ENCODE results near the gene STPG3. TPM values are rescaled to one million over a fixed set of nuclear protein-coding genes. Genes with fewer than 3 reads are reported as not detected.

The STPG3 gene
- total and polyA plus RNA-seq, 5 donors from 2014 or later, result not detected

DNA sequence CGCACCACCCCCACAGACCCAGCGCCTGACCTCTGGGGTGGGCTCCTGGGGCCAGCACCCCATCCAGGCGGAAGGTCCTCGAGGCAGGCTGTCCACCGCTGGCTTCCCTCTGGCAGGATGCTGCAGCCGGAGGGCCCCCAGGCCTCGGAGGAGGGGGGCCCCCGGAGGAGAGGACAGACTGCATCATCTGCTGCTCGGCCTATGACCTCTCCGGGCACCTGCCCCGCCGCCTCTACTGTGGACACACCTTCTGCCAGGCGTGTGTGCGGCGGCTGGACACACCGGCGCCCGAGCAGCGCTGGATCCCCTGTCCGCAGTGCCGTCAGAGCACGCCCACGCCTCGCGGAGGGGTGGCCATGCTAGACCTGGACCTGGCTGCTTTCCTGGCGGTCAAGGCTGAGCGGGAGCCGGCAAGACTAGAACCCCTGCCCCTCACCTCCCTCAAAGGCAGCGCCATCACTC lies 22.5 kb upstream of the STPG3 start:
- Mint-ChIP-seq H3K4me3 (no peak overlapping the region), H3K27ac (no peak overlapping the region), H3K27me3 (peaks cover 5% of the 10 kb centered on the region), H3K36me3 (no peaks in the 10 kb centered on the region), H3K9me3 (no peaks in the 10 kb centered on the region), H3K4me1 (peaks cover 0 to 8% (median 5%) of the 10 kb centered on the region in 4 donors)
- H3K4me3 ChIP-seq (ENCODE audit: low read depth, low read length), result no peak overlapping the region
- peaks cover 10% of the 10 kb centered on the region for H3K4me1 ChIP-seq (ENCODE audit: control insufficient read depth, insufficient read depth, low read length, poor library complexity, severe bottlenecking)
- H3K9me3 ChIP-seq (ENCODE audit: control insufficient read depth in 2 of 2, low read length in 2 of 2), result no peaks in the 10 kb centered on the region
- H3K27ac ChIP-seq (ENCODE audit: insufficient read depth, low read length, poor library complexity, severe bottlenecking), result no peak overlapping the region
- DNase-seq (no peak), ATAC-seq (ENCODE audit: low read depth in 2 of 2) (no peak)
- no peaks in the 10 kb centered on the region for H3K27me3 ChIP-seq (ENCODE audit: control insufficient read depth, insufficient read depth, low read length)
- no peaks in the 10 kb centered on the region for H3K36me3 ChIP-seq (ENCODE audit: control insufficient read depth, insufficient read depth, low read length)

DNA sequence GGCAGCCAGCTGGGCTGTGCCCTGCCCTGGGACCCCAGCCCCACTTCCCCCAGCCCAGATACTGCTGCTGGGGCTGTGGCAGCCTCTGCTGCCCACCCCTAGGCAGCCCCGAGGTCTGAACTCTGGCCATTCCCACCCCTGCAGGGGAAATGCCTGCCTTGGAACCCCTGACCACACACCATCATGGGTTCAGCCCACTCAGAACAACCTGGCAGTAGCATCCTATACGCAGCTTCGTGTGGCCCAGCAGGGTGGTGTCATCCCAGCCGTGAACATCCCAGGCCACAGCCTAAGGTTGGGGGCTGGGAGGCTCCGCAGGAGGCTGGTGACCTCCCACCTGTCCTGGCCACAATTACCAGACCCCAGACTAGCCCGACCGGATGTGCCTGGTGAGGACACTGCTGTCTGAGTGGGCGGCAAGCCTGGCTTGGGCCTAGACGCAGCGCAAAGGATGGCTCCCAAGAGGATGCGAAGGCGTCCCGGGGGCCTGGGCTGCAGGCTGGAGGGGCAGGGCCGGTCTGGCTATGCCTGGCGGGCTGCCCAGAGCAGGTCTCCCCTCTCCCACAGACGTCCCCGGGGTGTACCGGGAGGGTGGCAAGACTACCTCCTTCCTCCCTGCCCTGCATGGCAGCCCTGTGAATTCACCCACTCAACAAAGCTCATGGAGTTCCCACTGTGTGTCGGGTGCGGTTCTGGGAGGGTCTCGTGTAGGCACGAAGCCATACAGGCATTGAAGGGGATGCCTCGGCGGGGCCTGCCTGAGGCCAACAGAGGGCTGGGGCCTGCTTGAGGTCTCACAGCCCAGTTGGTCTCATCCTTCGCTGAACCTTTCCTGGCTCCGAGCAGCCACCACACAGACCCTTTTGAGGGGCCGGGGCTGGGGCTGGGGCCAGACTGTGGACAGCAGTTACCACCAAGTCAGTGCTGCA lies 21.9 kb upstream of the STPG3 start:
- Mint-ChIP-seq H3K4me3 (no peak overlapping the region), H3K27me3 (peaks cover 5% of the 10 kb centered on the region), H3K4me1 (peaks cover 0 to 6% (median 3%) of the 10 kb centered on the region in 4 donors), H3K9me3 (no peaks in the 10 kb centered on the region), H3K27ac (no peak overlapping the region), H3K36me3 (no peaks in the 10 kb centered on the region)
- DNase-seq (no peak), ATAC-seq (ENCODE audit: low read depth in 2 of 2) (no peak)
- Histone ChIP-seq H3K36me3 (ENCODE audit: control insufficient read depth, insufficient read depth, low read length) (no peaks in the 10 kb centered on the region), H3K27ac (ENCODE audit: insufficient read depth, low read length, poor library complexity, severe bottlenecking) (no peak overlapping the region), H3K9me3 (ENCODE audit: control insufficient read depth in 2 of 2, low read length in 2 of 2) (no peaks in the 10 kb centered on the region), H3K4me1 (ENCODE audit: control insufficient read depth, insufficient read depth, low read length, poor library complexity, severe bottlenecking) (peaks cover 4% of the 10 kb centered on the region), H3K4me3 (ENCODE audit: low read depth, low read length) (no peak overlapping the region), H3K27me3 (ENCODE audit: control insufficient read depth, insufficient read depth, low read length) (no peaks in the 10 kb centered on the region)

GRCh38 chr9:137229903-137230704 lies 21.0 kb upstream of the STPG3 start:
- peaks cover 0 to 6% (median 3%) of the 10 kb centered on the region in 4 donors for H3K4me1 Mint-ChIP-seq
- peaks cover 4% of the 10 kb centered on the region for H3K4me1 ChIP-seq (ENCODE audit: control insufficient read depth, insufficient read depth, low read length, poor library complexity, severe bottlenecking)
- no peak for DNase-seq
- no peak overlapping the region for H3K27ac Mint-ChIP-seq
- no peak overlapping the region for H3K4me3 ChIP-seq (ENCODE audit: low read depth, low read length)
- no peak for ATAC-seq (ENCODE audit: low read depth in 2 of 2)
- no peak overlapping the region for H3K27ac ChIP-seq (ENCODE audit: insufficient read depth, low read length, poor library complexity, severe bottlenecking)
- no peaks in the 10 kb centered on the region for H3K9me3 Mint-ChIP-seq
- no peak overlapping the region for H3K4me3 Mint-ChIP-seq
- no peaks in the 10 kb centered on the region for H3K36me3 ChIP-seq (ENCODE audit: control insufficient read depth, insufficient read depth, low read length)
- H3K27me3 Mint-ChIP-seq, result peaks cover 5% of the 10 kb centered on the region
- H3K36me3 Mint-ChIP-seq, result no peaks in the 10 kb centered on the region
- no peaks in the 10 kb centered on the region for H3K9me3 ChIP-seq (ENCODE audit: control insufficient read depth in 2 of 2, low read length in 2 of 2)
- no peaks in the 10 kb centered on the region for H3K27me3 ChIP-seq (ENCODE audit: control insufficient read depth, insufficient read depth, low read length)

GRCh38 chr9:137230705-137231371 lies 20.2 kb upstream of the STPG3 start, which contains the start of gene SLC34A3:
TSS of gene SLC34A3 (plus strand) at chr9:137230901. CDS start at chr9:137231703, 802 bp downstream.
- Histone ChIP-seq H3K4me3 (ENCODE audit: low read depth, low read length) (no peak within 1 kb of the TSS), H3K4me1 (ENCODE audit: control insufficient read depth, insufficient read depth, low read length, poor library complexity, severe bottlenecking) (peaks cover 8% of the 10 kb centered on the region), H3K36me3 (ENCODE audit: control insufficient read depth, insufficient read depth, low read length) (no peaks in the 10 kb centered on the region), H3K27ac (ENCODE audit: insufficient read depth, low read length, poor library complexity, severe bottlenecking) (no peak within 1 kb of the TSS), H3K9me3 (ENCODE audit: control insufficient read depth in 2 of 2, low read length in 2 of 2) (no peaks in the 10 kb centered on the region), H3K27me3 (ENCODE audit: control insufficient read depth, insufficient read depth, low read length) (no peaks in the 10 kb centered on the region)
- ATAC-seq (ENCODE audit: low read depth in 2 of 2), result no peak
- Mint-ChIP-seq H3K36me3 (no peaks in the 10 kb centered on the region), H3K4me1 (peaks cover 0 to 6% (median 3%) of the 10 kb centered on the region in 4 donors), H3K27me3 (peaks cover 5% of the 10 kb centered on the region), H3K9me3 (no peaks in the 10 kb centered on the region), H3K27ac (no peak within 1 kb of the TSS), H3K4me3 (no peak within 1 kb of the TSS)
- no peak for DNase-seq

DNA sequence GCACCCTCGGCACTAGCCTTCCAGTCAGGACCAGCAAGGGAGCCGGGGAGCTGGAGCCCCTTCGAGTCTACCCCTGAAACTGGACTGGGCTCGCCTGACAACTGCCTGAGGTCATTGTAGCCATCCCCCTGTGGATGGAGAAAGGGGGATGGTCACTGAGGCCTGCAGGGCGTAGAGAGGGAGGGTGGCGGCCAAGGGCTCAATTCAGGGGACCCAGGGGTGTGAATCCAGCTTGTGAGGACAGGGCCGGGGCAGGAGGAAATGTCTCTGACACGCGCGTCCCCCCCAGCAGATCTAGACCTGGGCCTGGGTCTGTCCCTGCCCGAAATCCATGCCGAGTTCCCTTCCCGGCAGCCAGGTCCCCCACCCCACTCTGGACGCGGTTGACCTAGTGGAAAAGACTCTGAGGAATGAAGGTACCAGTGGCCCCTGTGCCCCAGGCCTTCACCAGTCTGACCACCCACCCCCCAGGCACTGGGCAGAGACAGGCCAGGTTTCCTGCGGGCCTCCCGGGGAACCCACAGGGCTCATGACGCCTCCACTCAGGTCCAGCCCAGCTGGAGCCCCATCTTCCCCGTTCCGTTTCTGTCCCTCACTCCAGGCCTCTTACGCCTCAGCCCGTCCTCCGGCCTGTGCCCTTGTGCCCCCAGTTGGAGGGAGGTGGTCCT lies 19.6 kb upstream of the STPG3 start:
- H3K4me3 Mint-ChIP-seq, result no peak overlapping the region
- H3K9me3 Mint-ChIP-seq, result no peaks in the 10 kb centered on the region
- no peaks in the 10 kb centered on the region for H3K36me3 Mint-ChIP-seq
- Histone ChIP-seq H3K4me1 (ENCODE audit: control insufficient read depth, insufficient read depth, low read length, poor library complexity, severe bottlenecking) (peaks cover 15% of the 10 kb centered on the region), H3K9me3 (ENCODE audit: control insufficient read depth in 2 of 2, low read length in 2 of 2) (no peaks in the 10 kb centered on the region), H3K27me3 (ENCODE audit: control insufficient read depth, insufficient read depth, low read length) (no peaks in the 10 kb centered on the region), H3K27ac (ENCODE audit: insufficient read depth, low read length, poor library complexity, severe bottlenecking) (no peak overlapping the region), H3K36me3 (ENCODE audit: control insufficient read depth, insufficient read depth, low read length) (no peaks in the 10 kb centered on the region), H3K4me3 (ENCODE audit: low read depth, low read length) (no peak overlapping the region)
- DNase-seq, result no peak
- no peak overlapping the region for H3K27ac Mint-ChIP-seq
- ATAC-seq (ENCODE audit: low read depth in 2 of 2), result no peak
- H3K27me3 Mint-ChIP-seq, result peaks cover 5% of the 10 kb centered on the region
- H3K4me1 Mint-ChIP-seq, result peaks cover 0 to 6% (median 3%) of the 10 kb centered on the region in 4 donors

- no peaks in the 10 kb centered on the region for H3K36me3 ChIP-seq (ENCODE audit: control insufficient read depth, insufficient read depth, low read length)
- Mint-ChIP-seq H3K4me3 (no peak overlapping the region), H3K9me3 (no peaks in the 10 kb centered on the region), H3K27ac (no peak overlapping the region), H3K36me3 (no peaks in the 10 kb centered on the region), H3K4me1 (peaks cover 0 to 9% (median 4%) of the 10 kb centered on the region in 4 donors), H3K27me3 (peaks cover 5% of the 10 kb centered on the region)
- DNase-seq, result no peak
- ATAC-seq (ENCODE audit: low read depth in 2 of 2), result no peak
- H3K9me3 ChIP-seq (ENCODE audit: control insufficient read depth in 2 of 2, low read length in 2 of 2), result no peaks in the 10 kb centered on the region
- no peaks in the 10 kb centered on the region for H3K27me3 ChIP-seq (ENCODE audit: control insufficient read depth, insufficient read depth, low read length)
- no peak overlapping the region for H3K4me3 ChIP-seq (ENCODE audit: low read depth, low read length)
- H3K4me1 ChIP-seq (ENCODE audit: control insufficient read depth, insufficient read depth, low read length, poor library complexity, severe bottlenecking), result peaks cover 21% of the 10 kb centered on the region
- H3K27ac ChIP-seq (ENCODE audit: insufficient read depth, low read length, poor library complexity, severe bottlenecking), result no peak overlapping the region
Observed at GRCh38 chr9:137232101-137232500, 19.0 kb upstream of the STPG3 start.

- Mint-ChIP-seq H3K9me3 (no peaks in the 10 kb centered on the region), H3K4me3 (no peak overlapping the region), H3K27me3 (peaks cover 3% of the 10 kb centered on the region), H3K27ac (no peak overlapping the region), H3K4me1 (peaks cover 0 to 10% (median 3%) of the 10 kb centered on the region in 4 donors), H3K36me3 (no peaks in the 10 kb centered on the region)
- no peak overlapping the region for H3K4me3 ChIP-seq (ENCODE audit: low read depth, low read length)
- H3K36me3 ChIP-seq (ENCODE audit: control insufficient read depth, insufficient read depth, low read length), result no peaks in the 10 kb centered on the region
- no peaks in the 10 kb centered on the region for H3K27me3 ChIP-seq (ENCODE audit: control insufficient read depth, insufficient read depth, low read length)
- DNase-seq (no peak), ATAC-seq (ENCODE audit: low read depth in 2 of 2) (no peak)
- no peak overlapping the region for H3K27ac ChIP-seq (ENCODE audit: insufficient read depth, low read length, poor library complexity, severe bottlenecking)
- no peaks in the 10 kb centered on the region for H3K9me3 ChIP-seq (ENCODE audit: control insufficient read depth in 2 of 2, low read length in 2 of 2)
- H3K4me1 ChIP-seq (ENCODE audit: control insufficient read depth, insufficient read depth, low read length, poor library complexity, severe bottlenecking), result peaks cover 22% of the 10 kb centered on the region
Observed at GRCh38 chr9:137232510-137232909, 18.6 kb upstream of the STPG3 start.

Measured in CD4-positive, CD25-positive, alpha-beta regulatory T cell (primary cell).